Heart left ventricle (tissue), 16 donors: ENCODE data around the gene KRTAP10-8. TPM values are rescaled to one million over a fixed set of nuclear protein-coding genes. Genes with fewer than 3 reads are reported as not detected.
"Not testable (repeated sequence)": the region's sequence is repeated elsewhere in the genome, so short reads cannot be mapped to it uniquely, and the experiment has no call there.

ENCODE experiments used
- ATAC-seq, 4 donors: fragments of 200-7000 bp; cut with Tn5 transposase; one replicate each; pipeline ENCODE4 v1.9.1; 2020 to 2022; ENCODE audit warnings: moderate library complexity in 4 of 4, mild to moderate bottlenecking in 3 of 4, moderate number of reproducible peaks in 1 of 4
- DNase-seq, 5 donors: peaks; one replicate each; pipeline ENCODE4 v3.0.0-alpha.2; 2020
- H3K27ac ChIP-seq, 12 donors: fragments of 200-600 bp; sonication (generic) in 4 of 12; one replicate each; pipeline versions ENCODE4 v1.5.0 to v1.8.0; 2016 to 2022; ENCODE audit warnings: mild to moderate bottlenecking in 2 of 12
- H3K27me3 ChIP-seq, 9 donors: fragments of 200-600 bp; sonication (generic) in 2 of 9; one replicate each; pipeline versions ENCODE4 v1.5.1 to v1.8.0; 2016 to 2022; ENCODE audit warnings: mild to moderate bottlenecking in 3 of 9
- H3K36me3 ChIP-seq, 9 donors: fragments of 200-600 bp; sonication (generic) in 2 of 9; one replicate each; pipeline versions ENCODE4 v1.5.0 to v1.8.0; 2018 to 2022; ENCODE audit warnings: mild to moderate bottlenecking in 2 of 9
- H3K4me1 ChIP-seq, 12 donors: fragments of 200-600 bp; sonication (generic) in 4 of 12; one replicate each; pipeline versions ENCODE4 v1.5.0 to v1.8.0; 2016 to 2022; ENCODE audit warnings: mild to moderate bottlenecking in 3 of 12
- H3K4me3 ChIP-seq, 12 donors: fragments of 200-600 bp; sonication (generic) in 4 of 12; one replicate each; pipeline versions ENCODE4 v1.5.0 to v1.8.0; 2017 to 2022; ENCODE audit warnings: mild to moderate bottlenecking in 9 of 12, moderate library complexity in 4 of 12
- H3K9me3 ChIP-seq, 12 donors: fragments of 200-600 bp; sonication (generic) in 4 of 12; one replicate each; pipeline versions ENCODE4 v1.5.0 to v1.8.0; 2016 to 2022; ENCODE audit warnings: mild to moderate bottlenecking in 1 of 12
- POLR2A ChIP-seq, 2 donors: fragments of 450-650 bp; IDR thresholded peaks; one replicate each; pipeline ENCODE4 v1.6.1; 2017; ENCODE audit warnings: antibody characterized with exemption in 2 of 2, mild to moderate bottlenecking in 2 of 2, moderate library complexity in 2 of 2
- WGBS, 4 donors: extraction: QIAGEN DNeasy Blood & Tissue Kit in 2 of 4; methylation state at CpG; one replicate each; pipeline versions ENCODE4 v1.1.5 to v1.1.7; 2013 to 2018; 5-methylcytosine and 5-hydroxymethylcytosine counted together
- intact Hi-C, 10 donors: fragments of 100-400 bp; cut with DNase I; formaldehyde crosslinking; loops; one replicate each; pipeline versions ENCODE4 v1.11.1 to v1.14.2; 2022
- polyA plus RNA-seq, 2 donors: library from polyadenylated mRNA; stranded (reverse); fragments of 200-250 nt; gene quantifications; one replicate each; pipeline ENCODE4 v1.2.3, GENCODE V29; 2013
- total RNA-seq, 9 donors: library from RNA; depleted of rRNA in 2 of 9; stranded (reverse); fragments of >200 nt in 2 of 9; fragmentation: NEBNext Ultra II Directional in 3 of 9; extraction: Animal tissue kit (Norgen Biotek cat#: 25700) in 3 of 9; gene quantifications; one replicate each; pipeline versions ENCODE4 v1.1.0 to v1.2.4, GENCODE V29; 2016 to 2023
- TF ChIP-seq, protein P1 (sequence below), 12 donors: fragments of 200-600 bp; sonication (generic) in 4 of 12; IDR thresholded peaks; one replicate each; pipeline versions ENCODE4 v1.5.0 to v1.8.0; 2018 to 2022; ENCODE audit warnings: antibody characterized with exemption in 12 of 12, mild to moderate bottlenecking in 5 of 12
- donor health status: ischemic (EF 13 %, LVEDD 7.1; RV severe dilation, severe dysfunction).
- donor health status: healthy with polysubstance abuse.
- donor health status: DM: no; HTN: yes; CAD: no.
- donor health status: DM: no; HTN: no; CAD: no.
- donor health status: ischemic (EF 25% LVEDD 6.9; RV normal size, moderate dysfunction).
- donor health status: ischemic (EF 25% LVEDD 5.7; RV mildly dilated, moderate dysfunction).
- donor health status: healthy.
- donor health status: DM: yes; HTN: yes; CAD: no.
- donor health status: ischemic (EF 35%, LVEDD 5.7; RV mildly dilated, moderate dysfunction).
- donor health status: nonischemic (EF 11% LVEDD 7.7; RV severe dilation, severe dysfunction).
- donor health status: DM: yes; HTN: yes; CAD: no.
- donor health status: PGD.
- donor health status: ischemic (EF 29% LVEDD 5.4; RV normal size, mild dysfunction).
- donor health status: nonischemic (EF 23%, LVEDD 6.1; RV moderate dilation, normal function).

The KRTAP10-8 gene
- total and polyA plus RNA-seq, 11 donors = not detected

- Histone ChIP-seq H3K9me3 (peaks cover 0 to 37% (median 12%) of the 10 kb centered on the region in 12 donors), H3K4me1 (no peaks in the 10 kb centered on the region), H3K27ac (no peak overlapping the region), H3K4me3 (no peak overlapping the region), H3K36me3 (no peaks in the 10 kb centered on the region), H3K27me3 (peaks cover 0 to 24% (median 0%) of the 10 kb centered on the region in 9 donors)
- TF ChIP-seq POLR2A (IDR thresholded peaks at IDR 0.05) = no peak
- TF ChIP-seq, protein P1, sequence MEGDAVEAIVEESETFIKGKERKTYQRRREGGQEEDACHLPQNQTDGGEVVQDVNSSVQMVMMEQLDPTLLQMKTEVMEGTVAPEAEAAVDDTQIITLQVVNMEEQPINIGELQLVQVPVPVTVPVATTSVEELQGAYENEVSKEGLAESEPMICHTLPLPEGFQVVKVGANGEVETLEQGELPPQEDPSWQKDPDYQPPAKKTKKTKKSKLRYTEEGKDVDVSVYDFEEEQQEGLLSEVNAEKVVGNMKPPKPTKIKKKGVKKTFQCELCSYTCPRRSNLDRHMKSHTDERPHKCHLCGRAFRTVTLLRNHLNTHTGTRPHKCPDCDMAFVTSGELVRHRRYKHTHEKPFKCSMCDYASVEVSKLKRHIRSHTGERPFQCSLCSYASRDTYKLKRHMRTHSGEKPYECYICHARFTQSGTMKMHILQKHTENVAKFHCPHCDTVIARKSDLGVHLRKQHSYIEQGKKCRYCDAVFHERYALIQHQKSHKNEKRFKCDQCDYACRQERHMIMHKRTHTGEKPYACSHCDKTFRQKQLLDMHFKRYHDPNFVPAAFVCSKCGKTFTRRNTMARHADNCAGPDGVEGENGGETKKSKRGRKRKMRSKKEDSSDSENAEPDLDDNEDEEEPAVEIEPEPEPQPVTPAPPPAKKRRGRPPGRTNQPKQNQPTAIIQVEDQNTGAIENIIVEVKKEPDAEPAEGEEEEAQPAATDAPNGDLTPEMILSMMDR (IDR thresholded peaks at IDR 0.05) = no peak
- DNase-seq (no peak), ATAC-seq (no peak)
- 91 to 95% (median 94%) methylated on average over 17 of the region's 17 CpGs for WGBS, 4 donors
- intact Hi-C loops = no loop called here
These were observed 33.4 kb upstream of the KRTAP10-8 start for GRCh38 chr21:44578371-44579055.

- peak in 1 of 5 donors; percentile 48 for DNase-seq
- no peak overlapping the region for H3K4me3 ChIP-seq
- no peaks in the 10 kb centered on the region for H3K4me1 ChIP-seq
- H3K27ac ChIP-seq = no peak overlapping the region
- peaks cover 0 to 23% (median 0%) of the 10 kb centered on the region in 9 donors for H3K27me3 ChIP-seq
- intact Hi-C loops = no loop called here
- peaks cover 0 to 37% (median 12%) of the 10 kb centered on the region in 12 donors for H3K9me3 ChIP-seq
- no peak for TF ChIP-seq POLR2A (IDR thresholded peaks at IDR 0.05)
- TF ChIP-seq, protein P1 (IDR thresholded peaks at IDR 0.05) = no peak
- WGBS, 4 donors = 67 to 76% (median 74%) methylated on average over 16 to 22 of the region's 22 CpGs
- ATAC-seq = no peak
- no peaks in the 10 kb centered on the region for H3K36me3 ChIP-seq
These were observed 32.6 kb upstream of the KRTAP10-8 start for GRCh38 chr21:44579056-44579832.

DNA sequence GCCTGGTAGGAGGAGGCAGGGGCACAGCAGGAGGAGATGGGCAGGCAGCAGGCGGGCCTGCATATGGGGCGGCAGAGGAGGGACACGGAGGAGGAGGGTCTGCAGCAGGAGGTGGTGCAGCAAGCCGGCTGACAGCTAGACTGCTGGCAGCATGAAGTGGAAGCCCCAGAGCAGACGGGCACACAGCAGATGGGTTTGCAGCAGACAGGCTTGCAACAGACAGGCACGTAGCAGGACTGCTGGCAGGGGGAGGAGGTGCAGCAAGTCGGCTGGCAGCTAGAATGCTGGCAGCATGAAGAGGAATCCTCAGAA lies 32.1 kb upstream of the KRTAP10-8 start:
- ATAC-seq = no peak
- intact Hi-C loops = no loop called here
- H3K36me3 ChIP-seq = no peaks in the 10 kb centered on the region
- no peak overlapping the region for H3K4me3 ChIP-seq
- TF ChIP-seq, protein P1 (IDR thresholded peaks at IDR 0.05) = no peak
- no peak for TF ChIP-seq POLR2A (IDR thresholded peaks at IDR 0.05)
- no peaks in the 10 kb centered on the region for H3K4me1 ChIP-seq
- DNase-seq = no peak
- H3K9me3 ChIP-seq = peaks cover 0 to 37% (median 12%) of the 10 kb centered on the region in 12 donors
- H3K27ac ChIP-seq = no peak overlapping the region
- 61 to 71% (median 65%) methylated on average over 7 of the region's 7 CpGs for WGBS, 4 donors
- H3K27me3 ChIP-seq = peaks cover 0 to 18% (median 0%) of the 10 kb centered on the region in 9 donors

DNA sequence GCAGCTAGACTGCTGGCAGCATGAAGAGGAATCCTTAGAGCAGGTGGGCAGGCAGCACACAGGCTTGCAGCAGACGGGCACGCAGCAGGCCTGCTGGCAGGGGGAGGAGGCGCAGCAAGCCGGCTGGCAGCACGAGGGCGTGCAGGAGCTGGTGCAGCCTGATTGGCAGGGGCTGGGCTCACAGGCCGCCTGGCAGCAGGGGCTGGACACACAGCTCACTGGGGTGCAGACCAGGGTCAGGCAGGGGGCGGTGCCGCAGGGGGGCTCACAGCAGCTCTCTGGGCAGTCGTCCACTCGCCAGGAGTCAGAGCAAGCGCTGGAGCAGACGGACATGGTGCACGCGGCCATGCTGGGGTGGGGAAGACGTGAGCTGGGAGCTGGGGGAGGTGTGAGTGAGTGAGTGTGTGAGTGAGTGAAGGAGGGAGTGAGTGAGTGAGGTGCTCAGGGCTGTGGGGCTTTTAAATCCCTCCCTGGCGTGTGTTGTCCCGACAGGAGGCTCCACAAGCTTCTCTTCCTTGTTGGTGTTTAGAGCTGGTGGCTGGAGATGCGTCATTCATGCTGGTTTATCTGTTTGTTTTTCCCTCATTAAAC lies 31.6 kb upstream of the KRTAP10-8 start, which contains the start of gene KRTAP10-5:
TSS of gene KRTAP10-5 (minus strand) at position 374 of the 591 bp plus-strand sequence. CDS start at position 348, 26 bp downstream.
- WGBS, 4 donors = 35 to 52% (median 45%) methylated on average over 8 to 19 of the region's 19 CpGs
- DNase-seq, H3K4me3 ChIP-seq, intact Hi-C loops, H3K4me1 ChIP-seq, H3K27ac ChIP-seq, H3K36me3 ChIP-seq: not testable (repeated sequence)
- ATAC-seq = peak in 2 of 4 donors; percentile 53 to 58
- TF ChIP-seq, protein P1 (IDR thresholded peaks at IDR 0.05) = peak in 1 of 12 donors; percentile 13
- Histone ChIP-seq H3K27me3 (peaks cover 0 to 16% (median 0%) of the 10 kb centered on the region in 9 donors), H3K9me3 (peaks cover 0 to 37% (median 12%) of the 10 kb centered on the region in 12 donors)
